GM21367 (cell line): ENCODE results near the gene GRM4.

Experiments
- ATAC-seq: cut with Tn5 transposase; IDR thresholded peaks from one replicate; pipeline ENCODE4 v1.9.1; 2021; ENCODE audit not compliant: unreplicated experiment

The GRM4 gene

DNA sequence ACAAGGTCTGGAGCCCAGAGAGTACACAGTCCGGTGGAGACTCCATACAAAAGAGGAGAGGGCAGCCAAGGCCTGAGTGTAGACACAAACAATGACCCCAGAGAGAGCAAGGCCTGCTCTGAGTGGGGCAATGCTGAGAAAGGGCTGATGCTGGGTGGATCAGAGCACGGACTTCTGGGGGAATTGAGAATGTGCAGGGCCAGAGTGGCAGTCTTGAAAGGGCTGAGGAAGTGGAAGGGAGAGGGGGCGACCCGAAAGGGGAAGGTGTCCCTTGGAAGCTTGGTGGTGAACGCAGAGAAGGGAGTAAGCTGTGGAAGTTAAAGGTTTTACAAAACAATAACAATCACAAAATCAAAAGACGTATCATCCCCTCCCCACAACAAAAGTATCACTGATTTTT lies 12.0 kb upstream of the GRM4 start:
- no peak for ATAC-seq

DNA sequence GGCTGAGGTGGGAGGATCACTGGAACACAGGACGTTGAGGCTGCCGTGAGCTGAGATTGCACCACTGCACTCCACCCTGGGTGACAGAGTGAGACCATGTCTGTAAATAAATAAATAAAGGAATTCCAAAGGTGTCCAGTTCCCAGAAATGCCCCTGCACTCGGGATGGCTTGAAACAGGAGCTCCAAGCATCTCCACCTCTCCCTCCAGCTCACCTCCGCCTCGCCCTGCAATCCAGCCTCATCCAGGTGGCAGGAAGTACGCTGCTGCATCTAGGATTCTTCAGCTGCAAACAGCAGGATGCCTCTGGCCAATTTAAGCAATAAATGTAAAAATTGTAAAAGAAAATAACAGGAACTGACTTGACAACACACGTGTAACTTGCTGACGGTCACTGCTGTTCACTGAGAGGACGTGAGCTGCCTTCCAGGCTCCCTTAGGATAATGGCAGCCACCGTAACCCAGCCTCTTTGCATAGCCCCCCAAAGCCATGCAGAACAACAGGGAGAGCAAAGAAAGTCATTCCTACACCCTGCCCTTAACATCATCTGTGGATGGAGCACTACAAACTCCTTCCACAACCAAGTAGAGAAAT lies 11.4 kb upstream of the GRM4 start:
- ATAC-seq = no peak

DNA sequence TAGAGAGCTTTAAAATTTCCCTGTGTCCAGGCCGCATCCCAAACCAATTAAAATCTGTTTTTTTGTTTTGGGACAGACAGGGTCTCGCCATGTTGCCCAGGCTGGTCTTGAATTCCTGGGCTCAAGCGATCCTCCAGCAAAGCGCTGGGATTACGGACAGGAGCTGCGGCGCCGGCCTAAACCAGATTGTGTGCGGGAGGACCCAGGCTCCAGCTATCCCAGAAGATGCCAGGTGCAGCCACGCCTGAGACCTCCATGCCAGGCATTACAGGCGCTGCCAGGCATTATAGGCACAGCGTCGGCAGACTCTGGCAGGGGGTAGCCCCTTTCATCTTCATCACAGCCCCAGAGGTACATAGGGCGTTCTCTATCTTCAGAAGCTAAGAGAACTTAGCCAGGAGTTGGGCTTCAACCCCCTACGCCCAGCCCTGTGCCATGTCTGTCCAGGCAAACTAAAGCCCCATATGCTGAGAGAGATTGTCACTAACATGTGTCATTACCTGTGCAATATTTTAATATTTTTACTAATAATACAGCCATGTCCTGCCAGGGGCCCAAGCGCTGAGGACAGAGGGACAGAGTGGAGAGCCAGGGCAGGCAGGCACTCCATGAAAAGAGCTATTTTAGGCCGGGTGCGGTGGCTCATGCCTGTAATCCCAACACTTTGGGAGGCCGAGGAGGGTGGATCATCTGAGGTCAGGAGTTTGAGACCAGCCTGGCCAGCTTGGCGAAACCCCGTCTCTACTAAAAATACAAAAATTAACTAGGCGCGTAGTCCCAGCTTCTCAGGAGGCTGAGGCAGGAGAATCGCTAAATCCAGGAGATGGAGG lies 9.8 kb upstream of the GRM4 start:
- no peak for ATAC-seq

DNA sequence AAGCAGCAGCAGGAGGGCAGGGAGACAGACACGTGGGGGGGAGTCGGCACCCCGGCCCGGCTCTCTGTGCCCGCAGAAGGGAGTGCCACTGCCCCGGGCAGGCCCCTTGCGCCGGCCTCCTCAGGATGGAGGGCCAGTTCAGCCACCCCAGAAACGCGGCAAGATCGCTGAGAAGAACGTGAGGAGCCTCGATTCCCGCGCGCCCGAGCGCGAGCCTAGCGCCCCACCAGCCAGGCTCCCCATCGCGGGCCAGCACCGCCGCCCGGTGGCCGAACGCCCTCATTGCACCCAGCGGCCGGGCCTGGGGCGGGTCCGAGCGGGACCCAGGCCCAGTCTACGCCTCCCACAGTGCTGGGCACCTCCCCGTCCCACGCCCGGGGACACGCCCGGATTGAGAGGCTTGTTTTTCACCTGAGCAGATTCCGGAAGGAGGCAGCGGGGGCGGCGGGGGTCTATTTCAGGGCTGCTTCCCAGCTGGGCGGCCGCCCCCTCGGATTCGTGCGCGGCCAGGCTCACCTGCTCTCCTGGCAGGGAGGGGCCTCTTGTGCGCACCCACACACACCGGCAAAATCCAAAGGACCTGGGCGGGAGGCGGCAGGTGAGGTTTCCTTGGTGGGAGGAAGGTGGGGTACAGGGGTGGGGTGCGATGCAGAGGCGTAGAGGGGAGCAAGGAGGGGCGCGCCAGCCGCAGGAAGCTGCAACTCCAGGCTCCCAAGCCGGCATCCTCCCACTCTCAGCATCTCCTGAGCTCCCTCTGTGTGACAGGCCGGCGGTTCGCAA lies 9.0 kb upstream of the GRM4 start:
- no peak for ATAC-seq

DNA sequence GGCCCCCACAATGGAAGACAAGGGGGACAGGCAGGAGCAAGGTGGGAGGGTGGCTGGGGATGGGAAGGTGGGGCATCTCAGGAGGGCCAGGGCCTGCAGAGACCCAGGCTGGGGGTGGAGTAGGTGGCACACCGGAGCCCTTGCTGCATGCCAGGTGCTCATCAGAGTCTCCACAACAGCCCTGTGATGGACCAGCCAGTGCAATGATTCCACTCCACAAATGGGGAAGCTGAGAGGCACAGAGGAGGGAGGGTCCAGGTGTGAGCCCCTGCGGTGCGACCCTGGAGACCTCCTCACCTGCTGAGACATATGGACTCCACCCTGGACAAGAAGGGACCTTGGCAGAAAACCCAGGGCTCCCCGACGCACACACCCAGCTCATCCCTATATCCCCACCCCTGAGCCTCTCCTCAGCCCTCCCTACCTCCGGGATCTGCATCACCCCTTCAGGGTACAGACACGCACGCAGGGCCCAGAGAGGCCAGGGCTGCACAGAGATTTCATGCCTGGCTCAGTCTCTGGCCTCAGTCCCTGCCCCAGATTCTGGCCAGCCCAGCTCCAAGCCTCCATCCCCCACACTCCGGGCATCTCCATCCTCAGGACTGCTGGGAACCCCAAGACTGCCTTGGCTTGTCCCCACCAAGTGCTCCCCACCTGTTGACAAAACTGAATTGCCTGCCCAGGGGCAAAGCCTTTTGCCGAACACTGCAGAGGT lies 7.1 kb upstream of the GRM4 start:
- ATAC-seq = no peak

DNA sequence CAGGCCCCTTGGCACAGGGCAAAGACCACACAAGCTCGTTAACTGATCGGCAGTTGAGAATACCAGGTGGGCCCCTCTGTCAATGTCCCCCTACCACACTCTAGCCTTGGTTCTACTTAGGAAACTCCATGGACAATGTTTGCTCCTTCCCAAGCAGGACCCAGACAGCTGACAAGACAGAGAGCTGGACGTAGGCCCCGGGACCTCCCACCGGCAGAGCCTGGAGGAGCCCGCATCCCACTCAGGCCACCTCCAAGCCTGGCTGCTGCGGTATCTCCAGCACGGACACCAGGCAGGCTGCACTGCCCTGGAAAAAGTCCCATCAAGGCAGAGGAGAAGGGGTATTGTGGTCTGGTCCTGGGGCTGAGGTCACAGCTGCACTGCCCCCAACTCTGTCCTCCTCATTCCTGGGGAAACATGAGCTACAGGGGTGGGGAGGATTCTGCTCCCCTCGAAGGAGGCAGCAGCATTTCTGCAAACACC lies 6.2 kb upstream of the GRM4 start:
- no peak for ATAC-seq

DNA sequence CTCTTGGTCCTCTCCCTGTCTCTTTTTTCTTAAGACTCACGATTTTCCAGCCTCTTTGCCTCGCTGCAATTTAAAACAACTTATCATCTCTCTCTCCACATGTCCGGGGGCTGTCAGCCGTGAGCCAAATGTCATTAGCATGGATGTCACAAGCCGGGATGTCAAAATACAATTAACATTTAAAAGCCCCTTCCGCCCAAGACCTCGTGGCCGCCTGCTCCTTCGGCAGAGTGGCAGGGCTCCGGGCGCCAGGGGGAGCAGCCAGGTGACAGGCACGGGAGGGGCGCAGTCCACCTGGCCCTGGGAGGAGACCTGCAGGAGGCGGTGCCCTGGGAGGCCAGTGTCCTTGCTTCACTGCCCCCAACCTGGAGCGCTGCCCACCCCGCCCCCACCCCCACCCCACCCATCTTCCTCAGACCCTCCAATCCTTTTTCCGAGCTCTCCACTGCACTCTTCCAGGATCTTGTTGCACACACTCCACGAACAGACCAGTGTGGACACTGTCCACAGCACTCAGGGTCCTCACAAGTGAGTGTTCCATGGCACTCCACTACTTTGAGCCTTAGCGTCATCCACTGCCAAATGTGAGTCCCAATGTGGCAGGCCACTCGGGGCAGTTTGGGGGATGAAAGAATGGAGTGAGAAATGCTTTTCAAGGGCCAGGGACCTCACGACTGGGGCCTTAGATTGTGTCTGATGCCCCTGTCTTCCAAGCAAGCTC lies 5.6 kb upstream of the GRM4 start:
- no peak for ATAC-seq

DNA sequence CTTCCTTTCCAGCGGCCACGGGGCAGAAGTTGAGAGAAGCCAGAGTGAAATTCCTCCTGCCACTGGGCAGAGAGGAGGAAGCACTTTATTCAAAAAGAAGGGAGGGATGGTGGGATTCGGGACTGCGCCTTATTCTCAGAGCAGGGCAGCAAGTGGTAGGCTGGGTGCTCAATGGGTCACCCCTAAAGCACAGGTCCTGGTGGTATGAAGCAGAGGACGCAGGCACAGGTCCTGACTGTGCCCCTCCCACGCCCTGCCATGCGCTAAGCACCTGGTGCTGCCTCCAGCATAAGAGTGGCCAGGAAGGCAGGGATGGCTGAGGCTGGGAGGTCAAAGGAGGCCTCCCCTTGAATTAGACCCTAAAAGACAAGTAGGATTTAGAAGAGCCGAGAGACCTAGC lies 4.9 kb upstream of the GRM4 start:
- no peak for ATAC-seq

DNA sequence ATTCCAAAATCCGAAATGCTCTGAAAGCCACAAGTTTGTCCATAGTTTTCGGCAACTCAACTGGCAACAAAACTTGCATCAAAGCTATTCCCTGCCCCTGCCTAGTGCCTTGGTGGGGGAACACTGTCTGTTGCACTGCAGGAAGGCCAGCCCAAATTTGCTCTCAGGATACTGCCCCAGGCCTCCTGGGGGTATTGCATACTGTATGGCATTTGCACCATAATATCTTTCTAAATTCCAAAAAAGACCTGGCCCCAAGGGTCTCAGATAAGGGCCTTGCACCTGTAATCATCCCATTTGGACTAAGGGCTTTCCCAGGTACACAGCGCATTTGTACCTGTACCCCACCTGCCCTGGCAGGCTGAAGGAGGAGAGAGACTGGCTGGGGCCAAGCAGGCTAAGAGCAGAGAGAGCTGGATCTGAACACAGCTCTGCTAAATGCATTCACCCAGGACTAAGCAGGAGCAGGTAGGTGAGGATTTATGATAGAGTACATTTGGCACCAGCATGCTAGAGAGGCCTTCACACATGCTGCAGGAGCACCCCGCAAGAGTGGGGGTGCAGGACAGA lies 4.0 kb upstream of the GRM4 start:
- no peak for ATAC-seq

DNA sequence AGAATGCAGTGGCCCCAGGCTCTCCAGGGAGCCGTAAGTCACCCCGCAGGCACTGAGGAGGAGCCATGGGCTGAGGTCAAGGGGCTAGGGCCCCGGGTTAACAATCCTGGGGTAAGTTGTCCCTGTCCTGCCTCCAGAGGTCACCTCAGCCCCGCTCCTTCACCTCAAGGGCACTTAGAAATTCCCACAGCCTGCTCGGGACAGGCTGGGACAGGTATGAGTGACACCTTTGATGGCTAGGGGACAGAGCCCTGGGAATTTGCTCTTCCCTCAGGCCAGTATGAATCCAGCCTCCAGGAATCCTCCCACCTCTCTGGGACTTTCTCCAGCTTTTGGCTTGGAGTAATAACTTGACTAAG lies 3.5 kb upstream of the GRM4 start:
- ATAC-seq = no peak

DNA sequence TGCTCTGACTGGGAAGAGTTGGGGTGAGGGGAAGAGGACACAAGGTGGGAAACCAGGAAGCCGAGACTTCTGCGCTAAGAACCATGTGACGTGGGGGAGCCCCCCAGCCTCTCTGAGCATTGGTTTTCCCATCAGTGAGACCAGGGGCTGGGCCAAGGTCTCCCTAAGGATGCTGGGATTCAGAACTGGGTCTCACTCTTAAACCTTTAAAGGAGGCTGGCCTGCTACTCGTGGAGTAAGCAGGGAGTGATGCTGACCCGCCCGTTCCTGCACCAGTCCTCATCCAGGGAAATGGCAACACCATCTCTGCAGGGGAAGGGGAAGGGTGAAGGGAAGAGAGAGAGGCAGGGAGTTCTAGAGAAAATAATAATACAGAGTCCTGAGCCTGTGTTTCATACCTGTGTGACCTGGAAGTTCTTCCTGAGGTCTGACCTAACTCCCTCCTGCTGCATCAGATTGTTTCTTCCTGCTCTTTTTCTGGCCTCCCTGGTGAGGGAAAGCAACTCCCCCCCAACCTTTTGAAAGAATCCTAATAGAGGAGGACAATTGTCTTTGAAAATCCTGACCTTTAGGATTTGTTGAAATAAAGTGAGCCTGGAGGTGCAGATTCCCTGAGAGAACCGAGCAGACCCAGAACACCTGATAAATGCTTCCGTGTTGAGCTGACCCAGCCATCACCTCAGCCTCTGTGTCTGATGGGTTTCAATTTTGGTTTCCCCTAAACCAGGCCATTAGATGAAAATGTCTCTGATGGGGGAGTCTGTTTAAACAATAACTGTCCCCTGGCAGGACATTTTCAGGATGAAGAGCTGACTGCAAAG lies 3.0 kb upstream of the GRM4 start:
- ATAC-seq = no peak

DNA sequence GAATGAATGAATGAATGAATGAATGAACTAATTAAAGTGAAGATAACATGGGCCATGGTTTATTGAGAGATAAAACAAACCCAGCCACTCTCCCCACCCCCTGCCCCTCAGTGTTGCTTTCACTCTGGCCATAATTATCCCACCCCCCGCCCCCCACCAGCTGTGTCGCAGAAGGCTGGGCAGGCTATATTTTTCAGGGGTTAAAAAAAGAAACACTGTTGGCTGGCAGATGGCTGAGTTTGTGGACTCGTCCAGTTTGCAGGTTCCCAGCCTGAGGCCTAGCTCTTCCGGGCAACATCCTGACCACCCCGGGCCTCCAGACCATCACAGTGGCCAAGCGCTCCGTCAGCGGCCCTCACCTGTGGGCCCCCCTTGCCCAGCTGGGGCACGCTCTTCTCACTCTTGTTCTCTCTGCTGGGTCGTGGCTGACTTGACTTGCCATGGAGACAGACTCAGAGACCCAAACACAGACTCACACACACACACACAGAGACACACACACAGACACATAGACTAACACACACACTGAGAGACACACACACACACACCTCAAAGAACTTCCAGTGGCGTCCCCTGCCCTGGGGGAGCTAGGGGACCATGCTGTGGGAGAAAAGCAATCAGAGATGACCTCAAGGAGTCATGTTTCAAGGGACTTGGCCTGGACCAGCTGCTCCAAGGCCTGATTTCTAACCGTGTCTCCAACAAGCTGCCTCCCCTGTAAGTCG lies 2.2 kb upstream of the GRM4 start:
- no peak for ATAC-seq

DNA sequence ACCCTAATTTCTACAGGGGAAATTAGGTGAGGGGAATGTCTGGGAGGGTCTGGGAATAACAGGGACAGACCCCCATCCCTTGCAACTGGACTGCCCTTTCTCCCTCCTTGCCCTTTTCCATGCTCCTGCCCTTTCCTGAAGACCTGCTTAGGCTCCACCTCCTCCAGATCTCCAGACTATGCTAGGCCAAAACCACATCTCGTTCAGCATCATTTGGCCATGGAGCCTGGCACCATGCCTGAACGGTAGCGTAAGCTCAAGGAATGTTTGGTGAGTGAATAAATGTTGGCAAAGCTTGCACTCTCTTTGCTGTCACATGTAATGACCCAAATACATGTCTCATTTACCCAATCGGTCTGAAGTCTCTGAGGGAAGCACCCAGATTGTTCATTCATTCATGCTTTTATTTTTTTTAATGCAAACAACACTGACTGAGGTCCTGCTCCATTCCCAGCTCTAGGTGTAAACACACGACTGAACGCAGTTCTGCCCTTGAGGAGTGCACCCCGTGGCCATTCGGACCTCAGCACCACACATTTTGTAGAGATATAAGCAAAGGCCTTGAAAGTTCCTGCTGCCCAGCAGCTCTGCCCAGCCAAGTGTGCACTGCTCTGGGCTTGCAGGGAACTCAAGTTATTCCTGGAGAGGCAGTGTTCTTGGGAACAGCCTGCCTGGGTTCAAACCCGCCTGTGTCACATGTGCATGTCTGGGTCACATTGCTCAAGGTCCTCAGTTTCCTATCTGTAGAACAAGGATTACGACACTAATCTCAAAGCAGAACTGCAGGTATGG lies 1.1 kb upstream of the GRM4 start:
- ATAC-seq = no peak

DNA sequence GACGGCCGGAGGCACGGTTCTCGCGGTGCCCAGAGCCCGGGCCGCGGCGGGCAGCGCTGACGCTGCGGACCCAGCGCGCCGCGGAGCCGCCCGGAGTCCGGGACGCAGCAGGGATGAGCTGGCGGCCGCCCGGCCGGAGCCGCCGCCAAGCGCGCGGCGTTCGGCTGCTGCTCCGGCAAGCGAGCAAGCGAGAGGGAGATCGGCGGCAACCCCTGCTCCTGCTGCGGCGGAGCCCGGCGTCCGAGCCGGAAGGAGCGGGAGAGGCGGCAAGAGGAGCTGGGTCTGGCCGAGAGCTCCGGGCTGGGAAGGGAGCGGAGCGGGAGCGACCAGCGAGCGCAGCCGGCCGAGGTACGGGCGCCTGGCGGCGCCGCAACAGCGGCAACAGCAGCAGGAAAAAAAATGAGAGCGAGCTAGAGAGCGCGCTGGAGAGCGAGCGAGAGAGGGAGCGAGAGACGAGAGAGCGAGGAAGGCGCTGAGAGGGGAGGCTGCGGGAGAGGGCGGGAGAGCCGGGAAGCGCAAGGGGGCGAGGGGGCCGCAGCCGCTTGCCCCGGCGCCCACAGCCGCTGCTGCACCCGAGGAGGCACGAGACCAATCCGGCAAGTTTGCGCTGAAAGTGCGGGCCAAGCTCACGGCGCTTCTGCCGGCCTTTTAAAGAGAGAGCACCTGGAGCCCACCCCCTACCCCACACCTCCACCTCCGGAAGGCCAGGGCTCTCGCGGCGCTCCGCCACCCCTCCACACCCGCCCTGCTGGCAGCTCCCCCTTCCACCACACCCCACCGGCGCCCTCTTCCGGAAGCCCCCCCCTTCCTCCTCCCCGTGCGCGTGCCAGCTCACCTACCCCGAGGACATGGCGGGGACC lies 496 bp downstream of the GRM4 start:
- no peak for ATAC-seq

DNA sequence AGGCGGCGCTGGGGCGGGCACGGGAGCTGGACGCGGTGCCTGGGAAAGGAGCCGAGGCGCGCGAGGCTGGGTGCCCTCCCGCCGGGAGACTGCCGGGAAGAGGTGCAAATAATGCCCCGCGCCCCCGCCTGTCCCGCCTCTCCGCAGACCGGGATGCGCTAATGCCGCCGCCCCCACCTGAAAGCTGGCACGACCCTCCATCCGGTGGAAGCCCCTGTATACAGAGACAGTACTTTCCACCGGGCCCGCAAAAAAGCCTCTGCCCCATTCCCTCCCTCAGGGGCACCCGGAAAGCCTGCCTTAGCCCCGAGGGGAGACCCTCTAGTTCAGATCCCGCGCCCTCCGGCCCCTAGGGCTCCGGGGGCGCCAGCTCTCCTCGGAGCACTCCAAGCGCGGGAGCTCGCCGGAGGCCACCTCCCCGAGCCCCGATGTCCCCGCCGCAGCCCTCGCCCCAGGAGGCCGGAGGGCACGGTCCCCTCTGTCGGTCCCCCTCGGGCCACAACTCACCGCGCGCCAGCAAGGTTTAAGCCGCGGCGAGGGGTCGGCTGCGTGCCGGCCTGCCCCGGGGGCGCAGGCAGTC lies 1.2 kb downstream of the GRM4 start:
- no peak for ATAC-seq

DNA sequence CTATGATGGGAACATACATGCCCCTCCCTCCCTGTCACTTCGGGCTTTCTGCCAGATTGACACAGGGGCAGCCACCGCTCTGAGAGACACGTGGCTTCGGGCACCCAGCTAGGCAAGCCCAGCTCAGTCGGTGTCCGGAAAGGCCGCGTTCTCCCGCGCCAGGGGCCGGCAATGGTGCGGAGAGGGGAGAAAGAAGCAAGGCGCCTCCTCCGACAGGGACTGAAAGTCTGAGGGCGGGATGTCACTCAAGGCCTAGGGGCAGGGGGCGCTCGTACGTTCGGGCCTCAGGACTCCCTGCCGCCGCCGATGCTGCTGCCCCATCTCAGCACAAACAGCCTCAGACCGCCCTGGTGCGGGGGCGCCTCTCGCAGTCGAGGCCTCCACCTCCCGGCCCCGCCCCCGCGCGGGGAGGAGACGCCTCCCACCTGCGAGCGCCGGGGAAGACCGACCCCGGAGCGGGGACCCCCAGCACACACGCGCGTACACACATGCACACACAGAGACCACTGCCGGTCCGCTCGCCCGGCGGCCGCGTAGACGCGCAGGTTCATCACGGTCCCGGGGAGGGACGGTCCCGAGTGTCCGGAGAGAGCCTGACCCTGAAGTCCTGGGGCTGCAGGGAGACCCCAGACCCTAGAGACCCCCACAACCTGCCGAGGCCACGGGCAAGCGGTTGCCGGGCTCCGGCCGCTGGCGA lies 1.9 kb downstream of the GRM4 start:
- no peak for ATAC-seq
